ENCODE measurements around the gene PPP1R3D.
"Not testable (repeated sequence)": the region's sequence is repeated elsewhere in the genome, so short reads cannot be mapped to it uniquely, and the experiment has no call there.

Gene PPP1R3D

GRCh38 chr20:59912609-59913008, 27.5 kb downstream of the PPP1R3D start:
- DNase-seq = no peak

GRCh38 chr20:59911041-59911440, 29.1 kb downstream of the PPP1R3D start:
- no peak for DNase-seq

DNA sequence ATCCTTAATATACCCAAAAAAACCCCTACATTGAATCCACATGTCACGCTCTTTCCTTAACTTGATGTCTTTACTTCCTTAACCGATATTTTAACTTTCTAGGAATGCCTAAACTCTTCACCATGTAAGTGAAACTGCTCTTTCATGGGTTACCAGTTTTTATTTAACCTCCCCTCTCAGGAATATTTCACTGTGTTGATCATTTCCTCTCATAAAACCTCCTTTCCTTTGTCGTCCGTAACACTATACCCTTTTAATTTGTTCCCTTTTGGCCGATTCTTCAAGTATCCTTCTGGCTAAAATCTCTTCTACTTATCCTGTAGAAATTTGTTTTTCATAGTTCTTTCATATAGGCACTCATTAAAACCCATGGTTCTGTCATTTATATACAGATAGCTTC, 31.2 kb downstream of the PPP1R3D start:
- DNase-seq = no peak

DNA sequence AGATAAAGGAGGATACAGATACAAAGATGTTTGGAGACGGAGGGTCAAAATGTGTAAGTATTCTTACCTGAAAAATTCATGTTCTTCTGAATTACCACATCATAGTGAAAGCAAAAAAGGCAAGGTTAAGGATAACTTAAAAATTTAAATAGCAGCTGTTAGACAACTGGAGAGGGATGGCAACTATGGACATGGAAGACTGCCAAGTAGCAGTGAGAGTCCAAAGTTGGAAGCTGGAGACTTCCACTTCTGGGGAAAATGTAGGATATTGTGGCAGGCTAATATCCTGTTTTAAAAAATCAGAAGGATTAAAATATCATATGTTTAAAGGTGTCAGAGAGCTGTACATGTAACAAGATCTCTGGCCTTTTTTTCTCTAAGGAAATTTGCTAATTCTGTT, 36.5 kb downstream of the PPP1R3D start:
- no peak for DNase-seq

- DNase-seq = no peak
Observed at GRCh38 chr20:59902470-59902869, 37.6 kb downstream of the PPP1R3D start.

GRCh38 chr20:59895908-59896307, 44.2 kb downstream of the PPP1R3D start:
- no peak for DNase-seq

- DNase-seq = no peak
Observed at GRCh38 chr20:59891581-59891980, 48.5 kb downstream of the PPP1R3D start.

DNA sequence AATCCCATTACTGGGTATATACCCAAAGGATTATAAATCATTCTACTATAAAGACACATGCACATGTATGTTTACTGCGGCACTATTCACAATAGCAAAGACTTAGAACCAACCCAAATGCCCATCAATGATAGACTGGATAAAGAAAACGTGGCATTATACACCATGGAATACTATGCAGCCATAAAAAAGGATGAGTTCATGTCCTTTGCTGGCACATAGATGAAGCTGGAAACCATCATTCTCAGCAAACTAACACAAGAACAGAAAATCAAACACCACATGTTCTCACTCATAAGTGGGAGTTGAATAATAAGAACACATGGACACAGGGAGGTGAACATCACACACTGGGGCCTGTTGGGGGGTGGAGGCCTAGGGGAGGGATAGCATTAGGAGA, 50.1 kb downstream of the PPP1R3D start:
- DNase-seq = not testable (repeated sequence)

DNA sequence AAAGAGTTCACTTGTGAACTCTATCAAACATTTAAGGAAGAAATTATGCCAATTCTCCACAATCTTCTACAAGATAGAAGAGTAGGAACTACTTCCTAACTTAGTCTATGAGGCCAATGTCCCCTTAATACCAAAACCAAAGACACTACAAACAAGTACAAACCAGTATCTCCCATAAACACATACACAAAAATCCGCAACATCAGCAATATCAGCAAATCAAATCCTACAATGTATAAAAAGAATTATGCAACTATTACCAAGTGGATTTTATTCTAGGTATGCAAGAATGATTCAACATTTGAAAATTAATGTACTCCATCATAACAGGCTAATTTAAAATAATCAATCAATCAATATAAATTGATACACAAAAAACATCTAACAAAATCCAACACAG, 52.1 kb downstream of the PPP1R3D start:
- DNase-seq = no peak

Measured in fibroblast of skin of abdomen (primary cell).